GM12872 (cell line): ENCODE measurements around the gene ROR1.

Experiments used
- TF ChIP-seq, protein P1 (sequence below): IDR thresholded peaks from 3 replicates; pipeline ENCODE4 v1.5.1; 2011; ENCODE audit warnings: low read depth, mild to moderate bottlenecking, low read length, moderate library complexity; ENCODE audit not compliant: insufficient read depth

ROR1 gene

DNA sequence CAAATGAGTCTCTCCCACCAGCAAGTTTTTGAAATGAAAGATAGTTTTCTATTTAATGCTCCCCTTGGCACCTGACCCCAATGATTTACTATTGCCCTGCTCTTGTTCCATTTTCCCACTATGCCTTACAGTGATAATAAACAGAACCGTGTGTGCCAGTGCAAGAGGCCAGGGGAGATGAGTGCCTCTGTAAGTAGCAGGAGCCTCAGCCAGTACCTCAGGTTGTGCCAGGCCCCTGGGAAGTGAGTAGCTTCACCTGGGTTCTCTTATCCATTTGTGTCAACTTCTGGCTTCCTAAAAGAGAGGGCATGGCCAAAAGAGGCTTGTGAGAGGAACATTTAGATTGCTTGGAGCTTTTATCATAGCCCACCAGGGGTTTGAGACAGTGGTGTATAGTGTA is 3.4 kb upstream of the ROR1 start:
- TF ChIP-seq, protein P1, sequence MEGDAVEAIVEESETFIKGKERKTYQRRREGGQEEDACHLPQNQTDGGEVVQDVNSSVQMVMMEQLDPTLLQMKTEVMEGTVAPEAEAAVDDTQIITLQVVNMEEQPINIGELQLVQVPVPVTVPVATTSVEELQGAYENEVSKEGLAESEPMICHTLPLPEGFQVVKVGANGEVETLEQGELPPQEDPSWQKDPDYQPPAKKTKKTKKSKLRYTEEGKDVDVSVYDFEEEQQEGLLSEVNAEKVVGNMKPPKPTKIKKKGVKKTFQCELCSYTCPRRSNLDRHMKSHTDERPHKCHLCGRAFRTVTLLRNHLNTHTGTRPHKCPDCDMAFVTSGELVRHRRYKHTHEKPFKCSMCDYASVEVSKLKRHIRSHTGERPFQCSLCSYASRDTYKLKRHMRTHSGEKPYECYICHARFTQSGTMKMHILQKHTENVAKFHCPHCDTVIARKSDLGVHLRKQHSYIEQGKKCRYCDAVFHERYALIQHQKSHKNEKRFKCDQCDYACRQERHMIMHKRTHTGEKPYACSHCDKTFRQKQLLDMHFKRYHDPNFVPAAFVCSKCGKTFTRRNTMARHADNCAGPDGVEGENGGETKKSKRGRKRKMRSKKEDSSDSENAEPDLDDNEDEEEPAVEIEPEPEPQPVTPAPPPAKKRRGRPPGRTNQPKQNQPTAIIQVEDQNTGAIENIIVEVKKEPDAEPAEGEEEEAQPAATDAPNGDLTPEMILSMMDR: no peak

DNA sequence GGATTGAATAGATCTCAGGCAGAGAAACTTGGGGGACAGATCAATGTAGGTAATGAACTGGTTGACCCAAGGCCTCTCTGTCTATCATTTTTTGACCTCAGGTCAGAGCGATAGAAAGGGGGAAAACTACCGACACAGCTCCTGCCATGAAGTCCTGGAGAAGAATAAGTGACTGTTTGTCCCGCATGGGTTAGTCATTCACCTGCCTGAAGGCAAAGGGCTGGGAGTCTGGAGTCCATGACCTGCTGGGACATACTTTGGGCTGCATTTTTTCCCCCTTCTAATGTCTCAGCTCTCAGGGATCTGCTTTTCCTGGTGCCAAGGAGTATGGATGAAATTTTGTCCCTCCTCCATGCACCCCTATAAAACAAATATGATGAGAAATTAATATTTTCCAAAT is 1.6 kb upstream of the ROR1 start:
- TF ChIP-seq, protein P1: no peak

DNA sequence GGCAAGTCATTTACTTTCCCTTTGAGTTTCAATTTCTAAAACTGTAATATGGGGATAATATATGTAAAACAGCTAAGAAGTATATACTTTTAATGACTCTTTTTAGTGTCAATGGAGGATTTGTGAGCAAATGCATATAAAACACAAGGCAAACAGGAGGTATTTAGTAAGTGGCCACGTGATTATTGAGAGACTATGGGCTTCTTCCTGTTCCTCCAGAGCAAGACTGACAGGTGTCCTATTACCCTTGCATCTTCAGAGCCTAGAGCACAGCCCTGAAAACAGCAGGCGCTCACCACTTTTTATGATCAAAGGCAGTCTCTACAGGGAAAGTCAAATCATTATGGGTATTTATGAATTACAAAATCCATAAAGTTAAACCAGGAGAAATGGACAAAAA is 941 bp upstream of the ROR1 start:
- TF ChIP-seq, protein P1: no peak

DNA sequence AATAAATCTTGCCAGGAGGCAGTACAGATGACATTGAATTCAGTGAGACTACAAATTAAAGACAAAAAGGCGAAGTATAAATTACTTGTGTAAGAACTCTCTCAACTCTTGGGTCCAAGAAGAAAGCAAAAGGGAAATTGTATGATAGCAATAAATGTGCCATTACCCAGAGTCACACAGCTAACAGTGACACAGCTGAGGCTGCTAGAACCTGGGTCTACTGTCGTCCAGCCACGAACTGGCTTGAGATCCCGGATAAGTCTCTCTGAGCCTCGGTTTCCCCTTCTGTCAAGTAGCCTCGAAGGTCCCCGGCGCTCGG is 362 bp upstream of the ROR1 start:
- TF ChIP-seq, protein P1: no peak

DNA sequence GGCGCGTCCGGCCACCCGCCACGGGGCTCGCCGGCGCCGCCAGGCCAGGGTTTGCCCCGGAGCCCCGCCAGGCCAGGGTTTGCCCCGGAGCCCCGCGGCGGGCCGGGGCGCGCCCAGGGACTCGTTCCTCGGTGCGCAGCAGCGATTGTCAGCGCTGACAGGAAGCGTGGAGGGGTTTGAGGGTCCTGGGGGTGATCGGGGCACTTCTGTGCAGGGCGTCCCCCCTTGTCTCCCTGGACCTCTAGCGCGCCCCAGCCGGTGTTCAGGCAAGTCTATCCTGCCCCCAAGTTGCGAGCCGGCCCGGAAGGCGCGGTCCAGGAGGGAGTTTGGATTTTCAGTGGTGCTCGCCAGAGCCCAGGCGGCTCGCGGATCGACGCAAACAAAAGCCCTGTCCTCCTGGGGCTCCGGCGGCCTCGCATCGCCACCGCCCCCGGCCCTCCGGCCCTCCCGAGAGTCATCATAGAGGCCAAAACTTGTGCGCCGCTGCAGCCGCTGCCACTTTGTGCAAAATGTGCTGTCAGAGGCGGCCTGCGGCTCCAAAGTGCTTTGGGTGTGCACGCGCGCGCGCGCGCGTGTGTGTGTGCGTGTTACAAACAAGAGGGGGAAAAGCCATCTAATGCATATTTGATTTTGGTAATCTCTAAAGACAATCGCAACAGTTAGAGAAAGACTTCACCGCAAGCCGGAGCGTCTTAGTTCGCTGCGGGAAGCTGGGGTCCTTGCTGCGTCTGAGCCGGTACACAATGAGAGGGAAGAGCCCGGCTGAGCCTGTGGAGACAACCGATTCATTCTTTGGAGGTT is 1.0 kb downstream of the ROR1 start:
- TF ChIP-seq, protein P1: no peak

DNA sequence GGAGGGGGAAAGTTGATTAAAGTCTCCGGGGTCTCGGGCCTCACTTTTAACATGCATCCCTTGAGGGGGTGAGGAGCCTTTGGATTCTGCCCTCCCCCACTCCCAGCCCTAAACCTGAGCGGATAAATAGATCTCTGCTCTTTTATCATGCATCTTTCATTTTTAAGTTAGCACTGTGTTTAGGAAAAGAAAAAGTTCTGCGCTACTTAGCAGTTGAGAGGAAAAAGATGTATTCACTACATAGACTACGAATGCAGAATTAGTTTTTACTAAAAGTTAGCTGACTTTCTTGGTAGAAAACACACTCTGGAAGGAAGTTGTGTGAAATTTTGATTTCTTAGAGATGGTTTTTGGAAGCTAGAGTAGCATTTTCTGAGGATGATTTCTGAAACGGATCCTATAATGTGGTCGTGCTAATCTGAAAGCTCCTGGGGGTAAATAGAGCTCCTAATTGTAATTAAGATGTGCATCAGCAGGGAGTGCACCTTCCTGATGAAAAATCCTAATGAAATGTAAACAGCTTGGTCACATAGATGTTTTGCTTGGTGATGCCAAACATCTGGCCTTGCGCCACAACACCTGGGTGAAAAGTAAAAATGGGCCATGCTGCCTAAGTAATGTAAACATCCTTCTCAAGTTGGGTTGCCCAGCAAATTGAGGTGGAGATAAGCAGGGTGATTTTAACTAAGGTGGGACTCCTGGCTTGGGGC is 1.8 kb downstream of the ROR1 start:
- TF ChIP-seq, protein P1: no peak

DNA sequence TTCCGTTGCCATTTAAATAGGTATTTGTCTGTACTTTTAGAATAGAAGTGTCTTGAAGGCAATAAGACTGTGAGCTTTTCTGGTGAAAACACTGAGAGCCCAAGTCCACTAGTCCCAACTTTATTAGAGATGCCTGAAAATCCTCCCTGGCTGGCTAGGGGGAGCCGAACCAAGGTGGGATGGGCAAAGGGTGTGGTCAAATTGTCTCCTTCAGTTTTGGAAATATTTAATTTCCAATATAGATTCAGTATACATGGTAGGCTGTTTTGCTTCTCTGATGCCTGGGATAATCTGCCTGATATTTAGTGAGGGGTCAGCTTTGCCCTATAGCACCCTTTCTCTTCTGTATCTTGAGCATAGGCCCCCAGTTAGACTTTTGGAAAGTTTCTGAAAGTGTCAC is 3.5 kb downstream of the ROR1 start:
- TF ChIP-seq, protein P1: no peak
